Smooth muscle cell of the brain vasculature (primary cell): ENCODE data around the gene ZCCHC24.

Experiments
- DNase-seq: peaks from one replicate; pipeline ENCODE4 v3.0.0-alpha.2; 2012; ENCODE audit warnings: low read depth, low spot score

The ZCCHC24 gene

GRCh38 chr10:79367426-79368189, 77.8 kb downstream of the ZCCHC24 start:
- no peak for DNase-seq

GRCh38 chr10:79361726-79362397, 83.6 kb downstream of the ZCCHC24 start:
- DNase-seq, result no peak

- DNase-seq, result no peak
Measured at GRCh38 chr10:79360499-79361342, 84.7 kb downstream of the ZCCHC24 start.

- DNase-seq, result no peak
Measured at GRCh38 chr10:79359816-79360498, 85.5 kb downstream of the ZCCHC24 start.

GRCh38 chr10:79358811-79359210, 86.6 kb downstream of the ZCCHC24 start:
- DNase-seq, result no peak

- DNase-seq, result no peak
Measured at GRCh38 chr10:79357180-79357579, 88.2 kb downstream of the ZCCHC24 start.

GRCh38 chr10:79356104-79356503, 89.3 kb downstream of the ZCCHC24 start:
- no peak for DNase-seq

GRCh38 chr10:79355420-79356017, 89.9 kb downstream of the ZCCHC24 start:
- DNase-seq, result no peak

- DNase-seq, result no peak
Measured at GRCh38 chr10:79354615-79355014, 90.8 kb downstream of the ZCCHC24 start.

GRCh38 chr10:79354141-79354540, 91.3 kb downstream of the ZCCHC24 start:
- DNase-seq, result no peak

- DNase-seq, result no peak
Measured at GRCh38 chr10:79353726-79354125, 91.7 kb downstream of the ZCCHC24 start.

GRCh38 chr10:79353000-79353406, 92.4 kb downstream of the ZCCHC24 start:
- DNase-seq, result no peak

- no peak for DNase-seq
Measured at GRCh38 chr10:79352035-79352877, 93.2 kb downstream of the ZCCHC24 start.

- DNase-seq, result no peak
Measured at GRCh38 chr10:79351332-79351731, 94.1 kb downstream of the ZCCHC24 start.

GRCh38 chr10:79350407-79351154, 94.8 kb downstream of the ZCCHC24 start:
- no peak for DNase-seq

GRCh38 chr10:79349766-79350406, 95.5 kb downstream of the ZCCHC24 start:
- no peak for DNase-seq

GRCh38 chr10:79349072-79349491, 96.3 kb downstream of the ZCCHC24 start:
- DNase-seq, result no peak

GRCh38 chr10:79348640-79348988, 96.8 kb downstream of the ZCCHC24 start:
- DNase-seq, result no peak
